SK-N-SH treated with all-trans-retinoic acid at 6 μM for 48 hours (cell line): ENCODE data around the gene CSRP1.

Experiments used
- ARNTL ChIP-seq: fragments of 450-650 bp; formaldehyde crosslinking; IDR thresholded peaks from 2 replicates; pipeline ENCODE4 v1.5.0; 2020; ENCODE audit warnings: low read depth, mild to moderate bottlenecking, moderate library complexity, borderline replicate concordance
- BACH2 ChIP-seq: fragments of 250-450 bp; sonication (Bioruptor Pico); IDR thresholded peaks from 2 replicates; pipeline ENCODE4 v1.9.0; 2021; ENCODE audit warnings: mild to moderate bottlenecking, borderline replicate concordance
- CREB5 ChIP-seq: fragments of 250-450 bp; sonication (Bioruptor Pico); IDR thresholded peaks from 2 replicates; pipeline ENCODE4 v1.5.1; 2020; ENCODE audit warnings: low read depth, mild to moderate bottlenecking, moderate library complexity
- CSDC2 ChIP-seq: fragments of 250-450 bp; sonication (Bioruptor Pico); IDR thresholded peaks from 2 replicates; pipeline ENCODE4 v1.5.0; 2020; ENCODE audit warnings: mild to moderate bottlenecking, moderate library complexity
- ESRRG ChIP-seq: fragments of 250-450 bp; sonication (Bioruptor Pico); IDR thresholded peaks from 2 replicates; pipeline ENCODE4 v1.6.1; 2021; ENCODE audit warnings: mild to moderate bottlenecking
- GLIS3 ChIP-seq: fragments of 250-450 bp; sonication (Bioruptor Pico); IDR thresholded peaks from 2 replicates; pipeline ENCODE4 v1.5.0; 2020; ENCODE audit warnings: mild to moderate bottlenecking, moderate library complexity
- PATZ1 ChIP-seq: fragments of 250-450 bp; sonication (Bioruptor Pico); IDR thresholded peaks from 2 replicates; pipeline ENCODE4 v1.8.0; 2020; ENCODE audit warnings: mild to moderate bottlenecking, moderate library complexity, borderline replicate concordance
- POU6F1 ChIP-seq: fragments of 250-450 bp; sonication (Bioruptor Pico); IDR thresholded peaks from 2 replicates; pipeline ENCODE4 v1.8.0; 2021; ENCODE audit warnings: low read depth, mild to moderate bottlenecking, moderate library complexity, borderline replicate concordance
- RARB ChIP-seq: fragments of 250-450 bp; sonication (Bioruptor Pico); IDR thresholded peaks from 2 replicates; pipeline ENCODE4 v1.8.0; 2021; ENCODE audit warnings: mild to moderate bottlenecking, moderate library complexity
- ZC3H10 ChIP-seq: fragments of 250-450 bp; sonication (Bioruptor Pico); IDR thresholded peaks from 2 replicates; pipeline ENCODE4 v1.5.1; 2021; ENCODE audit warnings: mild to moderate bottlenecking, moderate library complexity
- ZFP3 ChIP-seq: fragments of 250-450 bp; sonication (Bioruptor Pico); IDR thresholded peaks from 2 replicates; pipeline ENCODE4 v1.5.0; 2020; ENCODE audit warnings: mild to moderate bottlenecking, moderate library complexity
- ZFP30 ChIP-seq: fragments of 450-650 bp; formaldehyde crosslinking; IDR thresholded peaks from 2 replicates; pipeline ENCODE4 v1.5.0; 2022; ENCODE audit warnings: mild to moderate bottlenecking, moderate library complexity
- ZNF70 ChIP-seq: fragments of 450-650 bp; formaldehyde crosslinking; IDR thresholded peaks from 2 replicates; pipeline ENCODE4 v1.5.0; 2020; ENCODE audit warnings: mild to moderate bottlenecking, moderate library complexity
- ZNF8 ChIP-seq: fragments of 450-650 bp; formaldehyde crosslinking; IDR thresholded peaks from 2 replicates; pipeline ENCODE4 v1.5.0; 2020; ENCODE audit warnings: mild to moderate bottlenecking, moderate library complexity

GRCh38 chr1:201554789-201555592 lies 48.1 kb upstream of the CSRP1 start:
- TF ChIP-seq PATZ1 (CRISPR knock-in tag) (no peak), CREB5 (no peak), GLIS3 (CRISPR knock-in tag) (no peak), ZNF8 (CRISPR knock-in tag) (no peak), ZNF70 (CRISPR knock-in tag) (no peak), RARB (CRISPR knock-in tag) (no peak), ZFP30 (no peak), BACH2 (CRISPR knock-in tag) (no peak), ARNTL (CRISPR knock-in tag) (no peak), CSDC2 (CRISPR knock-in tag) (no peak), ESRRG (no peak), ZFP3 (no peak), ZC3H10 (CRISPR knock-in tag) (no peak), POU6F1 (no peak)
